Ovary (tissue), 9 donors: Measurements from ENCODE around the gene S100A5. TPM values are rescaled to one million over a fixed set of nuclear protein-coding genes. Genes with fewer than 3 reads are reported as not detected.
A peak's percentile ranks its signal among the peaks of the same experiment; 100 is the strongest.

Source experiments
- DNase-seq, 5 donors: peaks; one replicate each; pipeline ENCODE4 v3.0.0-alpha.2; 2019 to 2020
- H3K27ac ChIP-seq, 2 donors: fragments of 200-600 bp; one replicate each; pipeline versions ENCODE4 v1.5.1 to v1.8.0; 2019 to 2022
- H3K27me3 ChIP-seq: fragments of 200-600 bp; one replicate; pipeline ENCODE4 v1.8.0; 2022
- H3K36me3 ChIP-seq: fragments of 200-600 bp; sonication (generic); one replicate; pipeline ENCODE4 v1.5.1; 2019
- H3K4me1 ChIP-seq: one replicate; pipeline ENCODE4 v1.8.1; 2013; ENCODE audit warnings: mild to moderate bottlenecking, moderate library complexity; ENCODE audit not compliant: insufficient read depth
- H3K4me3 ChIP-seq: fragments of 200-600 bp; sonication (generic); one replicate; pipeline ENCODE4 v1.5.1; 2017
- H3K9me3 ChIP-seq, 2 donors: fragments of 200-600 bp in 1 of 2; sonication (generic) in 1 of 2; one replicate each; pipeline versions ENCODE4 v1.5.1 to v1.8.1; 2013 to 2019; ENCODE audit warnings: mild to moderate bottlenecking in 1 of 2, moderate library complexity in 1 of 2
- CTCF ChIP-seq, 3 donors: fragments of 450-650 bp in 2 of 3; fragments of 200-600 bp in 1 of 3; IDR thresholded peaks; one replicate each; pipeline versions ENCODE4 v1.5.1 to v1.8.0; 2016 to 2022; ENCODE audit warnings: antibody characterized with exemption in 3 of 3, mild to moderate bottlenecking in 1 of 3
- EP300 ChIP-seq: sonication (generic); formaldehyde crosslinking; IDR thresholded peaks from one replicate; pipeline ENCODE4 v1.6.1; 2017; ENCODE audit warnings: antibody characterized with exemption
- POLR2A ChIP-seq: fragments of 450-650 bp; IDR thresholded peaks from one replicate; pipeline ENCODE4 v1.6.1; 2017; ENCODE audit warnings: antibody characterized with exemption, mild to moderate bottlenecking, moderate library complexity
- WGBS, 3 donors: extraction: QIAGEN DNeasy Blood & Tissue Kit in 1 of 3; methylation state at CpG; one replicate each; pipeline versions ENCODE4 v1.1.5 to v1.1.7; 2013 to 2017; 5-methylcytosine and 5-hydroxymethylcytosine counted together
- intact Hi-C, 4 donors: fragments of 100-400 bp; cut with DNase I; formaldehyde crosslinking; loops; one replicate each; pipeline versions ENCODE4 v1.11.0 to v1.15.1; 2022 to 2023
- polyA plus RNA-seq, 2 donors: library from polyadenylated mRNA; stranded (reverse); fragments of 200-250 nt in 1 of 2; fragments of 350-450 nt in 1 of 2; fragmentation: Illumina TruSeq in 1 of 2; extraction: RNeasy Lipid Tissue Mini Kit (QIAGEN cat#74804) in 1 of 2; gene quantifications; one replicate each; pipeline ENCODE4 v1.2.3, GENCODE V29; 2013 to 2014
- total RNA-seq, 7 donors: library from RNA; depleted of rRNA in 2 of 7; stranded (reverse); fragments of >200 nt in 2 of 7; fragmentation: NEBNext Ultra II Directional in 3 of 7; extraction: Animal tissue kit (Norgen Biotek cat#: 25700) in 3 of 7; gene quantifications; one replicate each; pipeline versions ENCODE4 v1.1.0 to v1.2.4, GENCODE V29; 2016 to 2023
- donor health status: DM: no; HTN: no; CAD: no; lungs with moderate emphysema.
- donor health status: DM: no; HTN: no; CAD: no.
- donor health status: Bipolar disorder and iron deficiency.
- donor health status: DM: yes; HTN: yes; CAD: no.
- donor health status: DM: no; HTN: no; CAD: no.
- donor health status: DM: yes; HTN: yes; CAD: no.

The S100A5 gene
- total and polyA plus RNA-seq, 9 donors: not detected

DNA sequence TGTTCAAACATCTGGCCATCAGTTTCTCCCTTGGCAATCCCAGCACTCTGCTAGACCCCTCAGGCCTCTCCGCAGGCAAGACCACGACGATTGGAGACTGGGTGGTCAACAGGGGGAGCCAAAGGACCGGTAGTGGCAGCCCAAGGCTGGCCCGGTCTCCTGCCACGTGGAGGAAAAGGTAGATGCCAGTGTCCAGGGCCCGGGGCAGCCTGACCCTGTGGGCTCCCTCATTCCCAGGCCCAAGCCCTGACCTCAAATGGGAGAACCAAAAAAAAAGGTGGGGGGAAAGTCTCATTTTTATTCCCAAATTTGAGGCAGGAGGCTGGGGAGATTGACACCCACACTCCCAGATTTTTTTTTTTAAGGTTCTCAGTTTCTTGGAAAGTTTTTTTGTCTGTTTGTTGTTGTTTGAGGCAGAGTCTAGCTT is 29.7 kb downstream of the S100A5 start:
- no peak overlapping the region for H3K27ac ChIP-seq
- intact Hi-C loops: loop anchor here in 3 of 4 donors (1.0 to 10.0 kb wide), 7 partner anchors 51 to 474 kb away; partner anchors contain the start of genes SLC27A3 (in 2 of the 3), CHTOP (in 1 of the 3) and RAB13 (in 1 of the 3)
- no peaks in the 10 kb centered on the region for H3K9me3 ChIP-seq
- no peak for TF ChIP-seq EP300
- TF ChIP-seq CTCF (IDR thresholded peaks at IDR 0.05): peak; percentile 84 to 91 (median 86)
- TF ChIP-seq POLR2A: peak; percentile 3
- peaks cover 19% of the 10 kb centered on the region for H3K4me1 ChIP-seq
- H3K27me3 ChIP-seq: no peaks in the 10 kb centered on the region
- H3K4me3 ChIP-seq: no peak overlapping the region
- WGBS, 3 donors: 1 to 2% (median 2%) methylated on average over 7 of the region's 7 CpGs
- peak; percentile 84 to 90 (median 86) for DNase-seq
- H3K36me3 ChIP-seq: no peaks in the 10 kb centered on the region

- Histone ChIP-seq H3K4me1 (peaks cover 20% of the 10 kb centered on the region), H3K27me3 (no peaks in the 10 kb centered on the region), H3K9me3 (no peaks in the 10 kb centered on the region), H3K4me3 (no peak overlapping the region), H3K36me3 (no peaks in the 10 kb centered on the region), H3K27ac (no peak overlapping the region)
- WGBS, 3 donors: 79 to 85% (median 80%) methylated on average over 4 of the region's 4 CpGs
- intact Hi-C loops: loop anchor here (2.0 to 10.0 kb wide), 7 partner anchors 52 to 475 kb away; partner anchors contain the start of genes SLC27A3 (in 2 of the 4), CHTOP (in 1 of the 4) and RAB13 (in 1 of the 4)
- TF ChIP-seq CTCF (IDR thresholded peaks at IDR 0.05): peak in 1 of 3 donors; percentile 13
- TF ChIP-seq POLR2A: no peak
- no peak for TF ChIP-seq EP300
- DNase-seq: peak in 1 of 5 donors; percentile 52
Measured at GRCh38 chr1:153509729-153510354, 30.9 kb downstream of the S100A5 start.

DNA sequence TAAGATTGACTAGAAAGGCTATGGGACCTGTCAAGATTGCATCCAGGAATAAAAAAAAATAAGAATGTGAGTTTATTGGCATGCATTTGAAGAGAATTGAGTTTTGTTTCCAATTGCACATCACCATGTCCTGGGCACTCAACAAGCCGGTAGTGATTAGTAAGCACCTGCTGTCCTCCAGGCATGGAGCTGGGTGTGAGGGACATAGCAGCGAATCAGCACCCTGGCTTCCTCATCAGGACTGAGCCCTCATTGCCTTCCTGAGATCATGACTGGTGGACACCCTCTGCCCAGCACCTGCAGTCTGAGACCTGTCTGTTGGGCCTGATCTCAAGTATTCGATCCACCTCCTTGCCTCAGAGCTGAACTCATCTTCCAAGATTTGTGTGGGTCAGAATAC is 31.7 kb downstream of the S100A5 start:
- WGBS, 3 donors: 91 to 99% (median 98%) methylated on average over 3 of the region's 3 CpGs
- peaks cover 20% of the 10 kb centered on the region for H3K4me1 ChIP-seq
- intact Hi-C loops: loop anchor here in 2 of 4 donors (2.0 kb wide), 1 partner anchor 58 kb away; no protein-coding TSS in a partner anchor
- TF ChIP-seq POLR2A (no peak), EP300 (no peak), CTCF (IDR thresholded peaks at IDR 0.05) (no peak)
- H3K4me3 ChIP-seq: no peak overlapping the region
- H3K36me3 ChIP-seq: no peaks in the 10 kb centered on the region
- DNase-seq: no peak
- H3K27me3 ChIP-seq: no peaks in the 10 kb centered on the region
- H3K9me3 ChIP-seq: no peaks in the 10 kb centered on the region
- no peak overlapping the region for H3K27ac ChIP-seq

- no peak for TF ChIP-seq POLR2A
- TF ChIP-seq EP300: no peak
- TF ChIP-seq CTCF (IDR thresholded peaks at IDR 0.05): no peak
- Histone ChIP-seq H3K4me1 (peaks cover 20% of the 10 kb centered on the region), H3K9me3 (no peaks in the 10 kb centered on the region), H3K27me3 (no peaks in the 10 kb centered on the region), H3K4me3 (no peak overlapping the region), H3K36me3 (no peaks in the 10 kb centered on the region), H3K27ac (peak overlapping the region; percentile 40 to 78)
- intact Hi-C loops: loop anchor here in 2 of 4 donors (2.0 kb wide), 1 partner anchor 59 kb away; no protein-coding TSS in a partner anchor
- peak in 2 of 5 donors; percentile 41 to 46 for DNase-seq
- WGBS, 3 donors: 72 to 80% (median 78%) methylated on average over 11 of the region's 11 CpGs
Measured at GRCh38 chr1:153507926-153508583, 32.7 kb downstream of the S100A5 start.
